GM12878 (cell line): ENCODE results near the gene HSD11B1. TPM values are rescaled to one million over a fixed set of nuclear protein-coding genes. Genes with fewer than 3 reads are reported as not detected.

Source experiments
- BCLAF1 ChIP-seq: fragments of 450-650 bp; IDR thresholded peaks from 2 replicates; pipeline ENCODE4 v1.6.1; 2017; ENCODE audit warnings: antibody characterized with exemption, mild to moderate bottlenecking, moderate library complexity
- CBX3 ChIP-seq: fragments of 200-600 bp; sonication (generic); IDR thresholded peaks from 2 replicates; pipeline ENCODE4 v1.6.1; 2016; ENCODE audit warnings: low read depth, borderline replicate concordance
- CHD1 ChIP-seq: IDR thresholded peaks from 2 replicates; pipeline ENCODE4 v1.6.1; 2012; ENCODE audit warnings: low read depth, low read length, improper control_type of control experiment
- CREM ChIP-seq: IDR thresholded peaks from 2 replicates; pipeline ENCODE4 v1.6.1; 2014; ENCODE audit warnings: antibody characterized with exemption, low read depth
- DPF2 ChIP-seq: fragments of 450-650 bp; IDR thresholded peaks from 2 replicates; pipeline ENCODE4 v1.6.1; 2017; ENCODE audit warnings: mild to moderate bottlenecking
- JUND ChIP-seq: IDR thresholded peaks from 2 replicates; pipeline ENCODE4 v1.6.1; 2012; ENCODE audit warnings: low read depth, mild to moderate bottlenecking, low read length, improper control_type of control experiment, moderate library complexity
- LARP7 ChIP-seq: fragments of 450-650 bp; IDR thresholded peaks from 2 replicates; pipeline ENCODE4 v1.6.1; 2017; ENCODE audit warnings: mild to moderate bottlenecking
- MEF2A ChIP-seq: IDR thresholded peaks from 2 replicates; pipeline ENCODE4 v1.6.1; 2011; ENCODE audit warnings: low read depth, mild to moderate bottlenecking, low read length, moderate library complexity; ENCODE audit not compliant: insufficient read depth
- NFXL1 ChIP-seq: fragments of 450-650 bp; IDR thresholded peaks from 2 replicates; pipeline ENCODE4 v1.6.1; 2017; ENCODE audit warnings: antibody characterized with exemption, mild to moderate bottlenecking, borderline replicate concordance
- PAX8 ChIP-seq: fragments of 450-650 bp; IDR thresholded peaks from 2 replicates; pipeline ENCODE4 v1.6.1; 2017; ENCODE audit warnings: mild to moderate bottlenecking, moderate library complexity
- PKNOX1 ChIP-seq: fragments of 450-650 bp; IDR thresholded peaks from 2 replicates; pipeline ENCODE4 v1.6.1; 2016; ENCODE audit warnings: mild to moderate bottlenecking
- RB1 ChIP-seq: fragments of 450-650 bp; formaldehyde crosslinking; IDR thresholded peaks from 2 replicates; pipeline ENCODE4 v1.6.1; 2017; ENCODE audit warnings: mild to moderate bottlenecking, borderline replicate concordance
- STAT3 ChIP-seq: IDR thresholded peaks from 2 replicates; pipeline ENCODE4 v1.6.1; 2011; ENCODE audit warnings: low read depth, low read length, improper control_type of control experiment
- TAF1 ChIP-seq: IDR thresholded peaks from 2 replicates; pipeline ENCODE4 v1.6.1; 2011; ENCODE audit warnings: mild to moderate bottlenecking, low read depth, low read length, borderline replicate concordance
- TCF12 ChIP-seq: IDR thresholded peaks from 2 replicates; pipeline ENCODE4 v1.6.1; 2011; ENCODE audit warnings: low read depth, mild to moderate bottlenecking, low read length
- ZBED1 ChIP-seq: IDR thresholded peaks from 2 replicates; pipeline ENCODE4 v1.6.1; 2016; ENCODE audit warnings: borderline replicate concordance
- ZNF207 ChIP-seq: fragments of 450-650 bp; IDR thresholded peaks from 2 replicates; pipeline ENCODE4 v1.6.1; 2014; ENCODE audit warnings: antibody characterized with exemption, mild to moderate bottlenecking, borderline replicate concordance
- ZNF274 ChIP-seq: IDR thresholded peaks from one replicate; pipeline ENCODE4 v1.8.0; 2011; ENCODE audit not compliant: insufficient read length, insufficient read depth
- polyA plus RNA-seq, 11 experiments: library from polyadenylated mRNA; depleted of rRNA in 4 of 11; unstranded in 6 of 11; stranded (reverse) in 5 of 11; fragments of >200 nt; fragmentation: Nextera tagmentation in 4 of 11; fragmentation: Illumina TruSeq in 1 of 11; extraction: Ambion mirVana in 4 of 11; extraction: Trizol in 1 of 11; gene quantifications; 1 replicate in 1 of 11; 2 replicates in 10 of 11; pipeline versions ENCODE4 v1.2.1 to v1.2.3, GENCODE V29; 2011 to 2016; ENCODE audit warnings: inconsistent platforms in 2 of 11, missing spikeins in 2 of 11, low read depth in 1 of 11
- total RNA-seq, 4 experiments: library from RNA; depleted of rRNA in 3 of 4; stranded (reverse); fragments of >200 nt in 3 of 4; fragmentation: Illumina TruSeq in 1 of 4; extraction: Trizol in 1 of 4; gene quantifications; 2 replicates each; pipeline versions ENCODE4 v1.2.1 to v1.2.3, GENCODE V29; 2013 to 2021
- TF ChIP-seq, protein P1 (sequence below): IDR thresholded peaks from 2 replicates; pipeline ENCODE4 v1.6.1; 2011; ENCODE audit warnings: mild to moderate bottlenecking, low read depth, low read length, moderate library complexity; ENCODE audit not compliant: insufficient replicate concordance
- TF ChIP-seq, protein P2 (sequence below): fragments of 450-650 bp; formaldehyde crosslinking; IDR thresholded peaks from 2 replicates; pipeline ENCODE4 v1.4.0; 2022; ENCODE audit warnings: mild to moderate bottlenecking, moderate library complexity

HSD11B1 gene
- total and polyA plus RNA-seq, 10 of the 15 experiments (the other 5 are each of a cell fraction or from before 2014, with no cell fraction given): 0.04 to 0.27 (median 0.15) TPM; not detected in 7

DNA sequence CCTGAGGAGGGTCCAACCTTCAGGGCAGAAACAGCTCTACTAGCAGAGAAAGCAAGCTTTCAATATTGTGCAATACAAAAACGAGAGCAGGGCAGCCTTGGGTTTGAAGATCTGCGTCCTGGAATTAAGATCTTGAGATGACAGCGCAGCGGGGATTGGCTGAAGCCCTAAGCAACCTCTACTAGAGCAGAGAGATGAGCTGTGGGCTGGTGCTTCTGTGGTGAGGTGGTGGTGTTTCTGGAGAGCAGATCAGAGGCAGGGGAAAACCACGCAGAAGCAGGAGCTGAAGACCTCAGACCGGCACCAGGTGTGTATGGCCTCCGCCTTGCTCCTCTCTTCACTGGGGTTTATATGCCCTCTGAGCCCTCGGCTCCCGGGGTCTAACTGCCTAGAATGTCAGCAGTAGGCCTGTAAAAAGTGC, 63.7 kb downstream of the HSD11B1 start (continued):
- TF ChIP-seq ZNF274: no peak
- TF ChIP-seq, protein P1, sequence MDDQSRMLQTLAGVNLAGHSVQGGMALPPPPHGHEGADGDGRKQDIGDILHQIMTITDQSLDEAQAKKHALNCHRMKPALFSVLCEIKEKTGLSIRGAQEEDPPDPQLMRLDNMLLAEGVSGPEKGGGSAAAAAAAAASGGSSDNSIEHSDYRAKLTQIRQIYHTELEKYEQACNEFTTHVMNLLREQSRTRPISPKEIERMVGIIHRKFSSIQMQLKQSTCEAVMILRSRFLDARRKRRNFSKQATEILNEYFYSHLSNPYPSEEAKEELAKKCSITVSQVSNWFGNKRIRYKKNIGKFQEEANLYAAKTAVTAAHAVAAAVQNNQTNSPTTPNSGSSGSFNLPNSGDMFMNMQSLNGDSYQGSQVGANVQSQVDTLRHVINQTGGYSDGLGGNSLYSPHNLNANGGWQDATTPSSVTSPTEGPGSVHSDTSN: no peak
- no peak for TF ChIP-seq TCF12
- TF ChIP-seq RB1: no peak
- TF ChIP-seq LARP7: peak; percentile 36; the same call in 1 of the 2 replicates
- no peak for TF ChIP-seq JUND
- TF ChIP-seq CBX3: no peak
- no peak for TF ChIP-seq BCLAF1
- TF ChIP-seq DPF2: peak; percentile 53; the same call in 1 of the 2 replicates
- no peak for TF ChIP-seq STAT3
- TF ChIP-seq ZBED1: no peak
- no peak for TF ChIP-seq CHD1
- TF ChIP-seq CREM: no peak
- no peak for TF ChIP-seq MEF2A
- TF ChIP-seq, protein P2, sequence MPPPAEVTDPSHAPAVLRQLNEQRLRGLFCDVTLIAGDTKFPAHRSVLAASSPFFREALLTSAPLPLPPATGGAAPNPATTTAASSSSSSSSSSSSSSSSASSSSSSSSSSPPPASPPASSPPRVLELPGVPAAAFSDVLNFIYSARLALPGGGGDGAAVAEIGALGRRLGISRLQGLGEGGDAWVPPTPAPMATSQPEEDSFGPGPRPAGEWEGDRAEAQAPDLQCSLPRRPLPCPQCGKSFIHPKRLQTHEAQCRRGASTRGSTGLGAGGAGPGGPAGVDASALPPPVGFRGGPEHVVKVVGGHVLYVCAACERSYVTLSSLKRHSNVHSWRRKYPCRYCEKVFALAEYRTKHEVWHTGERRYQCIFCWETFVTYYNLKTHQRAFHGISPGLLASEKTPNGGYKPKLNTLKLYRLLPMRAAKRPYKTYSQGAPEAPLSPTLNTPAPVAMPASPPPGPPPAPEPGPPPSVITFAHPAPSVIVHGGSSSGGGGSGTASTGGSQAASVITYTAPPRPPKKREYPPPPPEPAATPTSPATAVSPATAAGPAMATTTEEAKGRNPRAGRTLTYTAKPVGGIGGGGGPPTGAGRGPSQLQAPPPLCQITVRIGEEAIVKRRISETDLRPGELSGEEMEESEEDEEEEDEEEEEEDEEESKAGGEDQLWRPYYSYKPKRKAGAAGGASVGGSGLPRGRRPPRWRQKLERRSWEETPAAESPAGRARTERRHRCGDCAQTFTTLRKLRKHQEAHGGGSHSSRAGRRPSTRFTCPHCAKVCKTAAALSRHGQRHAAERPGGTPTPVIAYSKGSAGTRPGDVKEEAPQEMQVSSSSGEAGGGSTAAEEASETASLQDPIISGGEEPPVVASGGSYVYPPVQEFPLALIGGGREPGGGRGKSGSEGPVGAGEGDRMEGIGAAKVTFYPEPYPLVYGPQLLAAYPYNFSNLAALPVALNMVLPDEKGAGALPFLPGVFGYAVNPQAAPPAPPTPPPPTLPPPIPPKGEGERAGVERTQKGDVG (CRISPR knock-in tag): no peak
- no peak for TF ChIP-seq ZNF207
- TF ChIP-seq PAX8: no peak
- peak; percentile 54 for TF ChIP-seq TAF1
- no peak for TF ChIP-seq NFXL1
- peak; percentile 43; the same call in 1 of the 2 replicates for TF ChIP-seq PKNOX1
